KMS-11 (cell line): Measurements from ENCODE around the gene CPB2.

Source experiments
- H2AFZ ChIP-seq: fragments of 200-600 bp; sonication (generic); 2 replicates; pipeline ENCODE4 v1.6.1; 2016; ENCODE audit warnings: antibody characterized with exemption, mixed run types, low read depth
- H3K27ac ChIP-seq: fragments of 200-600 bp; sonication (generic); 2 replicates; pipeline ENCODE4 v1.6.1; 2016; ENCODE audit warnings: mild to moderate bottlenecking, mixed run types
- H3K27me3 ChIP-seq: fragments of 200-600 bp; sonication (generic); 2 replicates; pipeline ENCODE4 v1.6.1; 2017; ENCODE audit warnings: mild to moderate bottlenecking, low read depth, mixed run types, moderate library complexity; ENCODE audit not compliant: insufficient read depth
- H3K36me3 ChIP-seq: fragments of 200-600 bp; sonication (generic); 2 replicates; pipeline ENCODE4 v1.6.1; 2017; ENCODE audit warnings: mild to moderate bottlenecking, mixed run types; ENCODE audit not compliant: insufficient read depth
- H3K4me1 ChIP-seq: fragments of 200-600 bp; sonication (generic); 2 replicates; pipeline ENCODE4 v1.6.1; 2016; ENCODE audit warnings: mild to moderate bottlenecking, low read depth, mixed run types; ENCODE audit not compliant: poor library complexity, severe bottlenecking
- H3K4me2 ChIP-seq: fragments of 200-600 bp; sonication (generic); 2 replicates; pipeline ENCODE4 v1.7.0; 2016; ENCODE audit warnings: mild to moderate bottlenecking, mixed run types
- H3K4me3 ChIP-seq: fragments of 200-600 bp; sonication (generic); IDR thresholded peaks from 2 replicates; pipeline ENCODE4 v1.6.1; 2017; ENCODE audit warnings: low read depth, low read length, mixed read lengths; ENCODE audit not compliant: insufficient read depth
- H3K79me2 ChIP-seq: fragments of 200-600 bp; sonication (generic); 2 replicates; pipeline ENCODE4 v1.6.1; 2016; ENCODE audit warnings: low read depth, mixed run types; ENCODE audit not compliant: insufficient read depth
- H3K9ac ChIP-seq: fragments of 200-600 bp; sonication (generic); 2 replicates; pipeline ENCODE4 v1.6.1; 2016; ENCODE audit warnings: mild to moderate bottlenecking, mixed run types
- H4K20me1 ChIP-seq: fragments of 200-600 bp; sonication (generic); 2 replicates; pipeline ENCODE4 v1.6.1; 2016; ENCODE audit warnings: mild to moderate bottlenecking, mixed run types; ENCODE audit not compliant: insufficient read depth
- TF ChIP-seq, protein P1 (sequence below): fragments of 200-600 bp; sonication (generic); conservative IDR thresholded peaks from 2 replicates; pipeline ENCODE4 v1.6.1; 2017; ENCODE audit warnings: low read depth, mild to moderate bottlenecking, antibody characterized with exemption, low read length, moderate library complexity, mixed read lengths

CPB2 gene

DNA sequence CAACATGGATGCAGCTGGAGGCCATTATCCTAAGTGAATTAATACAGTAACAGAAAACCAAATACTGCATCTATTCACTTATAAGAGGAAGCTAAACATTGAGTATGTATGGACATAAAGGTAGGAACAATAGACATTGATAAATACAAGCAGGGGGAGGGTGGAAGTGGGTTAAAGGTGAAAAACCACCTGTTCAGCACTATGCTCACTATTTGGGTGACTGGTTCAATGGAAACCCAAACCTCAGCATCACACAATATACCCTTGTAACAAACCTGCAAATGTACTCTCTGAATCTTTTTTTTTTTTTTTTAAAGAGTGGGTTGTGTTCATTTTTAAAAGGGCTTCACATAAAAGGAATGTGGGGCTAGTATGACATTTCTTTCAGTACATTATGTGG lies 26.9 kb upstream of the CPB2 start:
- no peak overlapping the region for H3K9ac ChIP-seq
- H3K79me2 ChIP-seq = no peaks in the 10 kb centered on the region
- no peak overlapping the region for H3K4me3 ChIP-seq
- no peaks in the 10 kb centered on the region for H3K27me3 ChIP-seq
- no peak overlapping the region for H2AFZ ChIP-seq
- no peaks in the 10 kb centered on the region for H4K20me1 ChIP-seq
- H3K4me2 ChIP-seq = no peak overlapping the region
- no peak overlapping the region for H3K27ac ChIP-seq
- no peaks in the 10 kb centered on the region for H3K36me3 ChIP-seq
- TF ChIP-seq, protein P1, sequence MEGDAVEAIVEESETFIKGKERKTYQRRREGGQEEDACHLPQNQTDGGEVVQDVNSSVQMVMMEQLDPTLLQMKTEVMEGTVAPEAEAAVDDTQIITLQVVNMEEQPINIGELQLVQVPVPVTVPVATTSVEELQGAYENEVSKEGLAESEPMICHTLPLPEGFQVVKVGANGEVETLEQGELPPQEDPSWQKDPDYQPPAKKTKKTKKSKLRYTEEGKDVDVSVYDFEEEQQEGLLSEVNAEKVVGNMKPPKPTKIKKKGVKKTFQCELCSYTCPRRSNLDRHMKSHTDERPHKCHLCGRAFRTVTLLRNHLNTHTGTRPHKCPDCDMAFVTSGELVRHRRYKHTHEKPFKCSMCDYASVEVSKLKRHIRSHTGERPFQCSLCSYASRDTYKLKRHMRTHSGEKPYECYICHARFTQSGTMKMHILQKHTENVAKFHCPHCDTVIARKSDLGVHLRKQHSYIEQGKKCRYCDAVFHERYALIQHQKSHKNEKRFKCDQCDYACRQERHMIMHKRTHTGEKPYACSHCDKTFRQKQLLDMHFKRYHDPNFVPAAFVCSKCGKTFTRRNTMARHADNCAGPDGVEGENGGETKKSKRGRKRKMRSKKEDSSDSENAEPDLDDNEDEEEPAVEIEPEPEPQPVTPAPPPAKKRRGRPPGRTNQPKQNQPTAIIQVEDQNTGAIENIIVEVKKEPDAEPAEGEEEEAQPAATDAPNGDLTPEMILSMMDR = no peak
- H3K4me1 ChIP-seq = peaks cover 15% of the 10 kb centered on the region

DNA sequence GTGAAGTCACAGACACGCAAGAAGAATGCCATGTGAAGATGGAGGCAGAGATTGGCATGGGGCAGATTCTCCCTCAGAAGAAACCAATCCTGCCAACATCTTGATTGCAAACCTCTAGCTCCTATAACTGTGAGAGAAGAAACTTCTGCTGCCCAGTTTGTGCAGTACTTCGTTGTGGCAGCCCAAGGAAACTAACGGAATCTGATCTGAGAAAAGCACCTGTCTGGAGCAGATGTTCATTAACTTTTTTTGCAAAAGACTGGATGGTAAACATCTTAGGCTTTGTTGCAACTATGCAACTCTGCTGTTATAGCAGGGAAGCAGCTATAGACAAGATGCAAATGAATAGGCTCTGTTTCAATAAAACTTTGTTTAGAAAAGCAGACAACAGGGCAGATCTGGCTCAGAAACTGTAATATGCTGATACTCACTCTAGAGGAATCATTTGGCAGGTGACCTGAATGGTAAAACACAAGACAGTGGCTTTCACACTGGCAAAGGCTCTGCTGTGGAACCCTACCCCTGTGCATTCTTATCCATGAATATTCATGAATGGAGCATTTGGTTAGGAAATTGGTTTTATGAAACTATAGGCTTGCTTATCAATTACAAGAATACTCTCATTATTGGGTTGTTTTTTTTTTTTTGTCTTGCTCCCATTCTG lies 25.3 kb upstream of the CPB2 start:
- no peak overlapping the region for H2AFZ ChIP-seq
- no peak overlapping the region for H3K4me2 ChIP-seq
- TF ChIP-seq, protein P1 = no peak
- H3K4me3 ChIP-seq = no peak overlapping the region
- no peaks in the 10 kb centered on the region for H3K36me3 ChIP-seq
- H3K9ac ChIP-seq = no peak overlapping the region
- no peak overlapping the region for H3K27ac ChIP-seq
- peaks cover 9% of the 10 kb centered on the region for H3K4me1 ChIP-seq
- H4K20me1 ChIP-seq = no peaks in the 10 kb centered on the region
- no peaks in the 10 kb centered on the region for H3K79me2 ChIP-seq
- no peaks in the 10 kb centered on the region for H3K27me3 ChIP-seq

DNA sequence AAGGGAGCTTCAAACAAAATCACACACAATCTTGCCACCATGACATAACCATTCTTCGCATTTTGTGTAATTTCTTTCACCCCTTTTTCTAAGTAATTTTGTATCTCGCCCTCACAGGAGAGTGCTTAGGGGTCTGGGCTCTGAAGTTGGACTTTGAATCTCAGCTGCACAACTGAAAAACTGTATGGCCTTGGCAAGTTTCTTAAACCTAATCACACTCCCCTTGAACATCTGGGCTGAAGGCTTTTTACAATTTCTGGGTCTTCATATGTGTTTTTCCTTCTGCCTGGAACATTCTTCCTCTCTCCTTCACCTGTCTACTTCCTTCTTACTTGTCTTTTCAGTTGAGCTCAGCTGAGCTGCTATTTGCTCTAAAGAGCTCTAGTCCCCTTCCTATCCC lies 24.3 kb upstream of the CPB2 start:
- Histone ChIP-seq H3K9ac (no peak overlapping the region), H3K27me3 (no peaks in the 10 kb centered on the region), H3K36me3 (no peaks in the 10 kb centered on the region), H3K27ac (no peak overlapping the region), H3K4me2 (no peak overlapping the region), H3K79me2 (no peaks in the 10 kb centered on the region), H3K4me3 (no peak overlapping the region), H3K4me1 (no peaks in the 10 kb centered on the region), H2AFZ (no peak overlapping the region), H4K20me1 (no peaks in the 10 kb centered on the region)
- TF ChIP-seq, protein P1 = no peak

DNA sequence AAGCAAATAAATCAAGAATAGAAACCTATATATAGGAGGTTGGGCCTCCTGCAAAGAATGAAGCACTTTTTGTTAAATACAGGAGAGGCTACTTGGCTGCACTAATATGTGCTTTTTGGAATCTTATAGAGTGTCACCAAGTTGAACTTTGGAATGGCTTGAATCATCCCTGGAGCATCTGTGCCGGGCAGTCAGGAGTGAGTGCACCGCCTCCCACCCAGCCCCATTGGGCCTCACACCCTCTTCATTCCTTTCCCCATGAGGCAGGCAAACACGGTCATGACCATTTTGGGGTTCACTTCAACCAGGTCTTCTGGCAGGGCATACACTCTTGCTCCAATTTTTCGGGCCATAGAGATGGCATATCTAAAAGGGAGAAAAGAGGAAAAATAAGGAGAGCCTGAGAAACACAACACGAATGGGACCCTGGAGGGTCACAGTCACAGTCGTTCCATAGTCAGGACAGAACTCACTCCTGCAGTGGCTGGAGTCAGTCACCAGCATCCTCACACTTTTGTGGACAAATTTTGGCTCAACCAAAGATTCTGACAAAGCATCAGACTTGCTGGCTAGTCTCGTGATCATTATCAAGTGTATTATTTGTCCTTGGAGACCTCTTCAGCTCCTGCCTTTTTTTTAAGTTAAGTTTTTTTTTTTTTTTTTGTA lies 22.7 kb upstream of the CPB2 start:
- Histone ChIP-seq H2AFZ (no peak overlapping the region), H3K27me3 (no peaks in the 10 kb centered on the region), H3K9ac (no peak overlapping the region), H4K20me1 (no peaks in the 10 kb centered on the region), H3K79me2 (no peaks in the 10 kb centered on the region), H3K36me3 (no peaks in the 10 kb centered on the region), H3K27ac (no peak overlapping the region), H3K4me2 (no peak overlapping the region), H3K4me1 (no peaks in the 10 kb centered on the region), H3K4me3 (no peak overlapping the region)
- TF ChIP-seq, protein P1 = no peak
